SH-SY5Y (cell line): ENCODE results near the gene COMTD1.

Experiments
- GATA2 ChIP-seq: IDR thresholded peaks from 2 replicates; pipeline ENCODE4 v1.6.1; 2011; ENCODE audit warnings: mild to moderate bottlenecking, low read depth, low read length
- GATA3 ChIP-seq: IDR thresholded peaks from 2 replicates; pipeline ENCODE4 v1.6.1; 2011; ENCODE audit warnings: low read depth, mild to moderate bottlenecking, low read length, moderate library complexity

DNA sequence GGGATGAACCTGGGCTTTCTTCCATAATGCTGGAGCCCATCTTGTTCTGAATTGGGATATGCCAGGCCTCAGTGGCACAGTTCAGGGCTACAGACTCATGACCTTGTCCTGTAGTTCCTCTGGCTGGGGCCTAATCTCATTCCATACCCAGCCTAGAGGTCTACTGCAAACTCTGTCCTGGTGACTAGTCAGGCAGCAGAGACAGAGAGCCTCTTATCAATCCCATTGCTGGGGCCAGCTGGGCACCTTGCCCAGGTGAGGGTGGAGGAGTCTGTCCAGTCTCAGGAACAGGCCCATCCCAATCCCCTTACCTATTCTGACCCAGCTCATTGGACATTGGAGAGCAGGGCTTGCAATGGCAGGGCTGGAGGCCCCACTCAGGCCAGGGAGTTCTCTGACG lies 28.0 kb upstream of the COMTD1 start:
- no peak for TF ChIP-seq GATA2
- no peak for TF ChIP-seq GATA3
